IPS DF 6.9 (cell line): ENCODE data around the gene TP63.
"Not testable (repeated sequence)": the region's sequence is repeated elsewhere in the genome, so short reads cannot be mapped to it uniquely, and the experiment has no call there.

ENCODE experiments used
- DNase-seq: peaks from one replicate; pipeline ENCODE4 v3.0.0-alpha.2; 2013; ENCODE audit warnings: low read depth, low spot score
- H3K27ac ChIP-seq: one replicate; pipeline ENCODE4 v1.5.1; 2013; ENCODE audit warnings: low read length, control low read depth
- H3K27me3 ChIP-seq: 2 replicates; pipeline ENCODE4 v1.6.1; 2013; ENCODE audit warnings: mild to moderate bottlenecking, low read length; ENCODE audit not compliant: control insufficient read depth, insufficient read depth
- H3K36me3 ChIP-seq: 2 replicates; pipeline ENCODE4 v1.6.1; 2013; ENCODE audit warnings: low read length; ENCODE audit not compliant: control insufficient read depth, insufficient read depth
- H3K4me1 ChIP-seq: 2 replicates; pipeline ENCODE4 v1.6.1; 2013; ENCODE audit warnings: low read length; ENCODE audit not compliant: control insufficient read depth, insufficient read depth
- H3K4me3 ChIP-seq: 2 replicates; pipeline ENCODE4 v1.5.1; 2013; ENCODE audit warnings: mild to moderate bottlenecking, low read length
- H3K9me3 ChIP-seq: 2 replicates; pipeline ENCODE4 v1.6.1; 2013; ENCODE audit warnings: low read length, inconsistent platforms; ENCODE audit not compliant: control insufficient read depth, insufficient read depth
- WGBS: extraction: QIAGEN DNeasy Blood & Tissue Kit; methylation state at CpG from one replicate; pipeline ENCODE4 v1.1.7; 2013; ENCODE audit warnings: mixed read lengths, missing lambda C conversion rate; ENCODE audit not compliant: insufficient read length, insufficient coverage; 5-methylcytosine and 5-hydroxymethylcytosine counted together

The TP63 gene

DNA sequence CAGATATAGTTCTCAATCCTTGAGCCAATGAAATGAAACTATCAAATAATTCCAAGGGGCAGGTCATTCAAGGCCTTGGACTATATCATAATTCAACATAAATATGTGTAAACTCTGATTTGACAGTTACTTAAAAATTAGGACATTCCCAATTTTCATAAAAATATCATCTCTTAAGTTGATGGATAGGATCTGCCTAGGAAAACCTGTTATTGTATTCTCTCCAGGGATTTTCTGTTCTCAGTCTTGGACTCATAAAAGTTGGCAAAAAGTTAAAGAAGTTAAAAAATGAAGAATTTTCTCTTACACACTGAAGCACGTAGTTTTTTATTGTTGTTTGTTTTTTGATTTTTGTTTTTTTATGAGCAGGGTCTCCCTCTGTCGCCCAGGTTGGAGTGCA is 109.0 kb downstream of the TP63 start:
- H3K27me3 ChIP-seq: no peaks in the 10 kb centered on the region
- H3K36me3 ChIP-seq: no peaks in the 10 kb centered on the region
- no peak overlapping the region for H3K4me3 ChIP-seq
- H3K4me1 ChIP-seq: peaks cover 1% of the 10 kb centered on the region; the same call in 1 of the 2 replicates
- no peak for DNase-seq
- WGBS: no CpG with 5 or more reads among the region's 2 CpGs
- H3K27ac ChIP-seq: no peak overlapping the region
- no peaks in the 10 kb centered on the region for H3K9me3 ChIP-seq

- Histone ChIP-seq H3K27me3 (no peaks in the 10 kb centered on the region), H3K36me3 (no peaks in the 10 kb centered on the region), H3K4me3 (no peak overlapping the region), H3K4me1 (no peaks in the 10 kb centered on the region), H3K9me3 (no peaks in the 10 kb centered on the region), H3K27ac (no peak overlapping the region)
- no CpG with 5 or more reads among the region's 5 CpGs for WGBS
- no peak for DNase-seq
Measured at GRCh38 chr3:189744235-189744634, 113.0 kb downstream of the TP63 start.

- WGBS: no CpG with 5 or more reads among the region's 1 CpG
- H3K9me3 ChIP-seq: no peaks in the 10 kb centered on the region
- no peaks in the 10 kb centered on the region for H3K4me1 ChIP-seq
- no peaks in the 10 kb centered on the region for H3K27me3 ChIP-seq
- no peak overlapping the region for H3K4me3 ChIP-seq
- no peaks in the 10 kb centered on the region for H3K36me3 ChIP-seq
- H3K27ac ChIP-seq: no peak overlapping the region
- DNase-seq: no peak
Measured at GRCh38 chr3:189745622-189746021, 114.4 kb downstream of the TP63 start.

DNA sequence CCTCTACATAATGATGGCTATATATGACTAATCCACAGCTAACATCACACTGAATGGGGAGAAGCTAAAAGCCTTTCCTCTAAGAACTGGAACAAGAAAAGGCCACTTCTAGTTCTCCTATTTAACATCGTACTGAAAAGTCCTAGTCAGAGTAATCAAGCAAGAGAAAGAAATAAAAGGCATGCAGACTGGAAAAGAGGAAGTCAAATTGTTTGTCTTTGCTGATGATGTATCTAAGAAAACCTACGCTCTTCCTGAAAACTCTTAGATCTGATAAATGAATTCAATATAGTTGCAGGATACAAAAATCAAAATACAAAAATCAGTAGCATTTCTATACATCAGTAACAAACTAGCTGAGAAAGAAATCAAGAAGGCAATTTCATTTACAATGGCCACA is 116.9 kb downstream of the TP63 start:
- H3K36me3 ChIP-seq: no peaks in the 10 kb centered on the region
- H3K27ac ChIP-seq: no peak overlapping the region
- no peaks in the 10 kb centered on the region for H3K4me1 ChIP-seq
- no CpG with 5 or more reads among the region's 2 CpGs for WGBS
- H3K27me3 ChIP-seq: no peaks in the 10 kb centered on the region
- H3K4me3 ChIP-seq: no peak overlapping the region
- DNase-seq: no peak
- no peaks in the 10 kb centered on the region for H3K9me3 ChIP-seq

GRCh38 chr3:189750972-189751371 is 119.8 kb downstream of the TP63 start:
- DNase-seq, H3K9me3 ChIP-seq, H3K4me3 ChIP-seq, H3K27ac ChIP-seq, H3K27me3 ChIP-seq, H3K36me3 ChIP-seq, H3K4me1 ChIP-seq: not testable (repeated sequence)
- WGBS: no CpG with 5 or more reads among the region's 4 CpGs

GRCh38 chr3:189754356-189754755 is 123.2 kb downstream of the TP63 start:
- no peak overlapping the region for H3K27ac ChIP-seq
- H3K4me3 ChIP-seq: no peak overlapping the region
- no peaks in the 10 kb centered on the region for H3K36me3 ChIP-seq
- no CpG with 5 or more reads among the region's 2 CpGs for whole genome bisulfite sequencing
- H3K9me3 ChIP-seq: no peaks in the 10 kb centered on the region
- H3K27me3 ChIP-seq: no peaks in the 10 kb centered on the region
- no peaks in the 10 kb centered on the region for H3K4me1 ChIP-seq
- no peak for DNase-seq

DNA sequence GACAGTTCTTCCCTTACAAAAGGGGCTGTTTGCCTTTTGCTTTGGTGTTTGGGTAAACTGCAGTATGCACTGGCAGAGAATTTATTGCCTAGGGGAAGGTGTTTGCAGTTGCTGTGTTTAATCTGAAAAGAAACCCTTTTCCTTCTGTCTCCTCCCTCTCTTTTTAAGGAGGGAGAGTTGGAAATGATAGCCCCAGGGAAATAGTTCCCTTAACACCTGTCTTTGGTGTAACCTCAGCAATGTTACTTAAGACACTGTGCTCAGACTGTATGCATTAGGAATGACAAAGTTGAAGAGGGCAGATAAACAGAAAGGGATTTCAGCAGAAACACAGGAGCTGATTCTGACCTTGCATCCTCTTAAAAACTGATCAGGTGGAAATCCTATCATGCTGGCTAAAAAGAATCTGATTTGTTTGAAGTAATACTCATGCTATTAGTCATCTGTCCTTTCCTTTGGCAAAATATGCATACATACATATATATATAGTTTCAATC is 125.4 kb downstream of the TP63 start:
- H3K27ac ChIP-seq: no peak overlapping the region
- H3K9me3 ChIP-seq: no peaks in the 10 kb centered on the region
- DNase-seq: no peak
- H3K4me1 ChIP-seq: no peaks in the 10 kb centered on the region
- H3K27me3 ChIP-seq: no peaks in the 10 kb centered on the region
- no peaks in the 10 kb centered on the region for H3K36me3 ChIP-seq
- H3K4me3 ChIP-seq: no peak overlapping the region

GRCh38 chr3:189758186-189758585 is 127.0 kb downstream of the TP63 start:
- no CpG with 5 or more reads among the region's 6 CpGs for WGBS
- H3K4me3 ChIP-seq: no peak overlapping the region

GRCh38 chr3:189766416-189766815 is 135.2 kb downstream of the TP63 start:
- Histone ChIP-seq H3K4me3 (no peak overlapping the region), H3K4me1 (no peaks in the 10 kb centered on the region), H3K27me3 (no peaks in the 10 kb centered on the region), H3K27ac (no peak overlapping the region), H3K36me3 (no peaks in the 10 kb centered on the region), H3K9me3 (no peaks in the 10 kb centered on the region)
- no CpG with 5 or more reads among the region's 2 CpGs for WGBS
- no peak for DNase-seq

More at GRCh38 chr3:189758186-189758585, 127.0 kb downstream of the TP63 start:
- no peaks in the 10 kb centered on the region for H3K4me1 ChIP-seq
- no peaks in the 10 kb centered on the region for H3K36me3 ChIP-seq
- H3K27ac ChIP-seq: no peak overlapping the region
- DNase-seq: no peak
- no peaks in the 10 kb centered on the region for H3K27me3 ChIP-seq
- no peaks in the 10 kb centered on the region for H3K9me3 ChIP-seq

- H3K27ac ChIP-seq: no peak overlapping the region
- no peak overlapping the region for H3K4me3 ChIP-seq
- peaks cover 12% of the 10 kb centered on the region for H3K27me3 ChIP-seq
- H3K9me3 ChIP-seq: no peaks in the 10 kb centered on the region
- DNase-seq: no peak
- H3K4me1 ChIP-seq: no peaks in the 10 kb centered on the region
- H3K36me3 ChIP-seq: no peaks in the 10 kb centered on the region
- WGBS: no CpG with 5 or more reads among the region's 4 CpGs
Measured at GRCh38 chr3:189771842-189772450, 140.8 kb downstream of the TP63 start.

DNA sequence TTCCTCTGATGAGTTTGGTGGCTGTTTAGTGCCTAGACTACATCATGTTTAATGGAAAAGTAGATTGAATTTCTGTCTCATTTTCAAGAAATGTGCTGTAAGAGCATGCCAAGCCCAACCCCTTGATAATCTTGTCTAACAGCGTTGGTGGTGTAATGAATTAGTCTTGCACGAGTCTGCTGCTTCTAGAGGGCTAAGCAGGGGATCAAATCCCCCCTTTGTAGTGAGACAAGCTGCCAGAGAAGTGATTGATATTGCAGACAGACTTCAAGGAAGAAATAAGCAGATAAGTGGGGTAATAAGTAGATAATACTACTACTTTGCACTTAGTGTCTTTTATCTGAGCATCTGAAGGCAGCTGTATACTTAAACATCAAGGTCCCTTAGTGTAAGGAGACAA is 141.4 kb downstream of the TP63 start:
- Histone ChIP-seq H3K4me1 (no peaks in the 10 kb centered on the region), H3K36me3 (no peaks in the 10 kb centered on the region), H3K9me3 (no peaks in the 10 kb centered on the region), H3K27ac (no peak overlapping the region), H3K4me3 (no peak overlapping the region), H3K27me3 (peaks cover 14% of the 10 kb centered on the region)
- DNase-seq: no peak
- no CpG with 5 or more reads among the region's 2 CpGs for WGBS
